ENCODE results near the gene YJU2. TPM values are rescaled to one million over a fixed set of nuclear protein-coding genes. Genes with fewer than 3 reads are reported as not detected.

The YJU2 gene
- total and polyA plus RNA-seq, 2 of the 8 experiments (the other 6 are each of a cell fraction or from before 2014, with no cell fraction given), result 26.8 to 27.7 TPM

DNA sequence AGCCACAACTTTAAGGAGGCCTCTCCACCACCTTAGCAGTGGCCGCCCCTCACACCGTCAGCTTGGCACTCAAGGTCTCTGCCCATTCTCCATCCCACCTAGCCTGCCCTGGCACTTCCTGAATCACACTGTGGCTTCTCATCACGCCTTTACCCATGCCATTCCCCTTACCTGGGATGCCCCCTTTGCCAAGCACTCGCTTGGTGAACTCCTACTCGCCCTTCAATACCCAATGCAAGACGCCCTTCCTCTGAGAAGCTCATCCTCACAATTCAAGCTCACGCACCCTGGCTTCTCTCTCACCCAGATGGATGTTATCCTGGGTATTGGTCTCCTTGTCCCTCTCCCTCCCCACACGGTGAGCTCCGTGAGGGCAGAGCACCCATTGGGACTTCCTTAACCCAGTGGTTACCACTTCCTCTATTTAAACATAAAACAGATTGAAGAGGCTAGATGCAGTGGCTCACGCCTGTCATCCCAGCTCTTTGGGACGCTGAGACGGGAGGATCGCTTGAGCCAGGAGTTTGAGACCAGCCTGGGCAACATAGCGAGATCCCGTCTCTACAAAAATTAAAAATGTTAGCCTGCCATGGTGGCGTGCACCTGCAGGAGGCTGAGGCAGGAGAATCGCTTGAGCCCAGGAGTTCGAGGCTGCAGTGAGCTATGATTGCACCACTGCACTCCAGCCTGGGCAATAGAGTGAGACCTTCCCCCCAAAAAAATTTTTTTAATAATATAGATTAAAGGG, 19.5 kb downstream of the YJU2 start:
- no peak overlapping the region for H4K5ac ChIP-seq (ENCODE audit: insufficient read length, low read depth, low read length)
- no peak overlapping the region for H3K27ac ChIP-seq (ENCODE audit: low read depth, low read length)
- H3K23me2 ChIP-seq (ENCODE audit: low read depth, low read length), result no peaks in the 10 kb centered on the region
- ChIA-PET CTCF (ENCODE audit: partially characterized antibody) (interaction anchor here (0.6 to 14.6 kb wide), 55 partner anchors 8 to 390 kb away, joined by 3 to 311 read pairs (median 5); partner anchors contain the start of genes CHAF1A, HDGFL2, MPND and STAP2), POLR2A (ENCODE audit: partially characterized antibody) (interaction anchor here (0.6 to 5.4 kb wide), 17 partner anchors 10 to 287 kb away, joined by 3 to 36 read pairs (median 4); partner anchors contain the start of genes CHAF1A, MPND, SHD and YJU2)
- no peak overlapping the region for H2BK12ac ChIP-seq (ENCODE audit: low read depth, low read length)
- no peak overlapping the region for H3K4me2 ChIP-seq (ENCODE audit: insufficient read depth in 1 of 2, low read depth in 2 of 2, low read length in 2 of 2)
- TF ChIP-seq, protein P1, sequence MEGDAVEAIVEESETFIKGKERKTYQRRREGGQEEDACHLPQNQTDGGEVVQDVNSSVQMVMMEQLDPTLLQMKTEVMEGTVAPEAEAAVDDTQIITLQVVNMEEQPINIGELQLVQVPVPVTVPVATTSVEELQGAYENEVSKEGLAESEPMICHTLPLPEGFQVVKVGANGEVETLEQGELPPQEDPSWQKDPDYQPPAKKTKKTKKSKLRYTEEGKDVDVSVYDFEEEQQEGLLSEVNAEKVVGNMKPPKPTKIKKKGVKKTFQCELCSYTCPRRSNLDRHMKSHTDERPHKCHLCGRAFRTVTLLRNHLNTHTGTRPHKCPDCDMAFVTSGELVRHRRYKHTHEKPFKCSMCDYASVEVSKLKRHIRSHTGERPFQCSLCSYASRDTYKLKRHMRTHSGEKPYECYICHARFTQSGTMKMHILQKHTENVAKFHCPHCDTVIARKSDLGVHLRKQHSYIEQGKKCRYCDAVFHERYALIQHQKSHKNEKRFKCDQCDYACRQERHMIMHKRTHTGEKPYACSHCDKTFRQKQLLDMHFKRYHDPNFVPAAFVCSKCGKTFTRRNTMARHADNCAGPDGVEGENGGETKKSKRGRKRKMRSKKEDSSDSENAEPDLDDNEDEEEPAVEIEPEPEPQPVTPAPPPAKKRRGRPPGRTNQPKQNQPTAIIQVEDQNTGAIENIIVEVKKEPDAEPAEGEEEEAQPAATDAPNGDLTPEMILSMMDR (IDR thresholded peaks at IDR 0.05; ENCODE audit: control extremely low read depth in 1 of 3, insufficient read depth in 1 of 3, low read depth in 1 of 3, low read length in 3 of 3), result no peak
- TF ChIP-seq CEBPB (IDR thresholded peaks at IDR 0.05; ENCODE audit: low read depth, low read length) (no peak), FOSL1 (IDR thresholded peaks at IDR 0.05; ENCODE audit: insufficient read depth, low read depth, low read length) (no peak), CHD1 (IDR thresholded peaks at IDR 0.05; ENCODE audit: low read depth, low read length) (no peak), TBP (IDR thresholded peaks at IDR 0.05; ENCODE audit: low read depth, low read length) (no peak), TAF7 (optimal IDR thresholded peaks at IDR 0.05; ENCODE audit: borderline replicate concordance, low read depth, low read length) (no peak), RXRA (IDR thresholded peaks at IDR 0.05; ENCODE audit: insufficient read depth, low read depth, low read length) (no peak)
- TF ChIP-seq, protein P2, sequence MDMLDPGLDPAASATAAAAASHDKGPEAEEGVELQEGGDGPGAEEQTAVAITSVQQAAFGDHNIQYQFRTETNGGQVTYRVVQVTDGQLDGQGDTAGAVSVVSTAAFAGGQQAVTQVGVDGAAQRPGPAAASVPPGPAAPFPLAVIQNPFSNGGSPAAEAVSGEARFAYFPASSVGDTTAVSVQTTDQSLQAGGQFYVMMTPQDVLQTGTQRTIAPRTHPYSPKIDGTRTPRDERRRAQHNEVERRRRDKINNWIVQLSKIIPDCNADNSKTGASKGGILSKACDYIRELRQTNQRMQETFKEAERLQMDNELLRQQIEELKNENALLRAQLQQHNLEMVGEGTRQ (IDR thresholded peaks at IDR 0.05; ENCODE audit: low read length), result no peak
- H3K79me1 ChIP-seq (ENCODE audit: low read depth, low read length), result no peaks in the 10 kb centered on the region
- no peak overlapping the region for H2BK15ac ChIP-seq (ENCODE audit: low read length)
- no peak overlapping the region for H4K8ac ChIP-seq (ENCODE audit: extremely low read depth, insufficient read depth, low read length)
- H2BK20ac ChIP-seq (ENCODE audit: low read length), result no peak overlapping the region
- H2AFZ ChIP-seq (ENCODE audit: low read length), result no peak overlapping the region
- no peak overlapping the region; the same call in 1 of the 2 replicates for H2BK5ac ChIP-seq (ENCODE audit: low read depth, low read length)
- peaks cover 2 to 8% (median 5%) of the 10 kb centered on the region in 4 experiments; a peak in 4 of 8 replicates for H3K36me3 ChIP-seq (ENCODE audit: control insufficient read depth in 2 of 4, insufficient read depth in 4 of 4, low read length in 3 of 4)
- H4K20me1 ChIP-seq (replicated peaks in 1 of 2; ENCODE audit: control insufficient read depth in 1 of 2, insufficient read depth in 2 of 2, low read length in 2 of 2), result peaks cover 1 to 2% of the 10 kb centered on the region in 2 experiments
- 89% methylated on average over 17 of the region's 18 CpGs; no CpG with 5 or more reads in 1 of the 2 experiments for WGBS, 2 experiments (ENCODE audit: extremely low coverage in 1 of 2, insufficient coverage in 1 of 2, insufficient read length in 1 of 2, insufficient replicate concordance in 2 of 2, low coverage in 1 of 2, low lambda C conversion rate in 2 of 2, missing lambda C conversion rate in 1 of 2)
- no peak overlapping the region for H4K91ac ChIP-seq (replicated peaks; ENCODE audit: insufficient read length, low read length)
- H3K18ac ChIP-seq (ENCODE audit: extremely low read depth, low read length), result no peak overlapping the region
- H3K4me1 ChIP-seq (replicated peaks in 1 of 4; ENCODE audit: control insufficient read depth in 3 of 4, insufficient read depth in 4 of 4, low read length in 3 of 4), result no peaks in the 10 kb centered on the region; a peak in 1 of 7 replicates
- H3K4ac ChIP-seq (replicated peaks; ENCODE audit: insufficient read length, low read depth, low read length), result no peak overlapping the region
- H2AK5ac ChIP-seq (ENCODE audit: low read depth, low read length), result no peak overlapping the region
- H3K27me3 ChIP-seq (replicated peaks in 1 of 4; ENCODE audit: control insufficient read depth in 3 of 4, extremely low read depth in 1 of 4, insufficient read depth in 3 of 4, low read length in 3 of 4), result no peaks in the 10 kb centered on the region
- no peaks in the 10 kb centered on the region for H3K9me3 ChIP-seq (ENCODE audit: insufficient read depth in 2 of 2, low read depth in 1 of 2, low read length in 1 of 2)
- H3K56ac ChIP-seq (replicated peaks; ENCODE audit: insufficient read length, low read depth, low read length), result no peak overlapping the region
- no peaks in the 10 kb centered on the region for H3K79me2 ChIP-seq (ENCODE audit: control insufficient read depth in 1 of 2, insufficient read depth in 2 of 2, low read length in 2 of 2)
- no peak overlapping the region for H2BK120ac ChIP-seq (replicated peaks; ENCODE audit: low read depth, low read length)
- H3K23ac ChIP-seq (ENCODE audit: insufficient read length), result no peak overlapping the region
- no peak for FAIRE-seq
- no peak overlapping the region for H3K4me3 ChIP-seq (ENCODE audit: extremely low read depth in 1 of 4, insufficient read depth in 2 of 4, low read depth in 3 of 4, low read length in 4 of 4)
- no peak for DNase-seq (ENCODE audit: low read depth in 1 of 2, low spot score in 2 of 2)
- no peak overlapping the region for H3K14ac ChIP-seq (ENCODE audit: insufficient read length)
- no peak overlapping the region for H3K9ac ChIP-seq (replicated peaks in 1 of 4; ENCODE audit: extremely low read depth in 1 of 4, low read depth in 3 of 4, low read length in 3 of 4)
